ENCODE measurements around the gene ZNF441.

The ZNF441 gene

GRCh38 chr19:11766597-11767591, at the start of gene ZNF441:
Gene ZNF441, plus strand, starts transcription at chr19:11767000. Its CDS starts 194 bp downstream, at chr19:11767194.
- Histone ChIP-seq H3K9ac (ENCODE audit: low read length) (peak within 1 kb of the TSS; percentile 29), H3K27ac (ENCODE audit: low read depth, low read length) (no peak within 1 kb of the TSS), H3K36me3 (ENCODE audit: control insufficient read depth, insufficient read depth, low read length) (no peaks in the 10 kb centered on the region), H3K9me3 (ENCODE audit: control insufficient read depth, insufficient read depth, low read depth, low read length) (peaks cover 40% of the 10 kb centered on the region), H3K27me3 (ENCODE audit: control insufficient read depth, insufficient read depth, low read length) (peaks cover 9% of the 10 kb centered on the region), H3K4me3 (ENCODE audit: low read depth, low read length) (peak within 1 kb of the TSS; percentile 60), H3K4me1 (ENCODE audit: control insufficient read depth, insufficient read depth, low read length) (no peaks in the 10 kb centered on the region)

GRCh38 chr19:11721681-11722080, 45.1 kb upstream of the ZNF441 start:
- H3K4me1 ChIP-seq (ENCODE audit: control insufficient read depth, insufficient read depth, low read length): no peaks in the 10 kb centered on the region
- H3K36me3 ChIP-seq (ENCODE audit: control insufficient read depth, insufficient read depth, low read length): peaks cover 41% of the 10 kb centered on the region
- H3K9me3 ChIP-seq (ENCODE audit: control insufficient read depth, insufficient read depth, low read depth, low read length): peaks cover 60% of the 10 kb centered on the region
- no peaks in the 10 kb centered on the region for H3K27me3 ChIP-seq (ENCODE audit: control insufficient read depth, insufficient read depth, low read length)
- no peak overlapping the region for H3K27ac ChIP-seq (ENCODE audit: low read depth, low read length)
- no peak overlapping the region for H3K4me3 ChIP-seq (ENCODE audit: low read depth, low read length)
- no peak overlapping the region for H3K9ac ChIP-seq (ENCODE audit: low read length)

GRCh38 chr19:11722414-11722813, 44.4 kb upstream of the ZNF441 start:
- no peaks in the 10 kb centered on the region for H3K4me1 ChIP-seq (ENCODE audit: control insufficient read depth, insufficient read depth, low read length)
- H3K4me3 ChIP-seq (ENCODE audit: low read depth, low read length): no peak overlapping the region
- H3K27me3 ChIP-seq (ENCODE audit: control insufficient read depth, insufficient read depth, low read length): no peaks in the 10 kb centered on the region
- peaks cover 41% of the 10 kb centered on the region for H3K36me3 ChIP-seq (ENCODE audit: control insufficient read depth, insufficient read depth, low read length)
- peaks cover 57% of the 10 kb centered on the region for H3K9me3 ChIP-seq (ENCODE audit: control insufficient read depth, insufficient read depth, low read depth, low read length)
- H3K9ac ChIP-seq (ENCODE audit: low read length): no peak overlapping the region
- H3K27ac ChIP-seq (ENCODE audit: low read depth, low read length): no peak overlapping the region

GRCh38 chr19:11729586-11729985, 37.2 kb upstream of the ZNF441 start:
- Histone ChIP-seq H3K4me1 (ENCODE audit: control insufficient read depth, insufficient read depth, low read length) (0 out of 2 replicates have a peak, but pooled peaks cover 5% of the 10 kb centered on the region), H3K4me3 (ENCODE audit: low read depth, low read length) (no peak overlapping the region), H3K9me3 (ENCODE audit: control insufficient read depth, insufficient read depth, low read depth, low read length) (peaks cover 11% of the 10 kb centered on the region; the same call in 1 of the 2 replicates), H3K9ac (ENCODE audit: low read length) (no peak overlapping the region), H3K36me3 (ENCODE audit: control insufficient read depth, insufficient read depth, low read length) (peaks cover 7% of the 10 kb centered on the region), H3K27me3 (ENCODE audit: control insufficient read depth, insufficient read depth, low read length) (no peaks in the 10 kb centered on the region), H3K27ac (ENCODE audit: low read depth, low read length) (no peak overlapping the region)

GRCh38 chr19:11735375-11735774, 31.4 kb upstream of the ZNF441 start:
- Histone ChIP-seq H3K27ac (ENCODE audit: low read depth, low read length) (no peak overlapping the region), H3K4me3 (ENCODE audit: low read depth, low read length) (no peak overlapping the region), H3K27me3 (ENCODE audit: control insufficient read depth, insufficient read depth, low read length) (peaks cover 10% of the 10 kb centered on the region), H3K9ac (ENCODE audit: low read length) (no peak overlapping the region), H3K36me3 (ENCODE audit: control insufficient read depth, insufficient read depth, low read length) (no peaks in the 10 kb centered on the region), H3K9me3 (ENCODE audit: control insufficient read depth, insufficient read depth, low read depth, low read length) (no peaks in the 10 kb centered on the region), H3K4me1 (ENCODE audit: control insufficient read depth, insufficient read depth, low read length) (peaks cover 10% of the 10 kb centered on the region; the same call in 1 of the 2 replicates)

- no peak overlapping the region for H3K27ac ChIP-seq (ENCODE audit: low read depth, low read length)
- H3K9ac ChIP-seq (ENCODE audit: low read length): no peak overlapping the region
- peaks cover 10% of the 10 kb centered on the region for H3K27me3 ChIP-seq (ENCODE audit: control insufficient read depth, insufficient read depth, low read length)
- H3K4me1 ChIP-seq (ENCODE audit: control insufficient read depth, insufficient read depth, low read length): peaks cover 10% of the 10 kb centered on the region; the same call in 1 of the 2 replicates
- no peaks in the 10 kb centered on the region for H3K36me3 ChIP-seq (ENCODE audit: control insufficient read depth, insufficient read depth, low read length)
- no peaks in the 10 kb centered on the region for H3K9me3 ChIP-seq (ENCODE audit: control insufficient read depth, insufficient read depth, low read depth, low read length)
- H3K4me3 ChIP-seq (ENCODE audit: low read depth, low read length): no peak overlapping the region
These were observed 30.1 kb upstream of the ZNF441 start for GRCh38 chr19:11736696-11737095.

GRCh38 chr19:11737964-11738745, 28.6 kb upstream of the ZNF441 start:
- no peaks in the 10 kb centered on the region for H3K36me3 ChIP-seq (ENCODE audit: control insufficient read depth, insufficient read depth, low read length)
- H3K9me3 ChIP-seq (ENCODE audit: control insufficient read depth, insufficient read depth, low read depth, low read length): no peaks in the 10 kb centered on the region
- peak overlapping the region; percentile 75 for H3K9ac ChIP-seq (ENCODE audit: low read length)
- no peak overlapping the region for H3K27ac ChIP-seq (ENCODE audit: low read depth, low read length)
- peak overlapping the region; percentile 91 for H3K4me3 ChIP-seq (ENCODE audit: low read depth, low read length)
- peaks cover 7% of the 10 kb centered on the region; the same call in 1 of the 2 replicates for H3K4me1 ChIP-seq (ENCODE audit: control insufficient read depth, insufficient read depth, low read length)
- peaks cover 15% of the 10 kb centered on the region for H3K27me3 ChIP-seq (ENCODE audit: control insufficient read depth, insufficient read depth, low read length)

GRCh38 chr19:11738746-11739620, 27.8 kb upstream of the ZNF441 start, which contains the start of gene ZNF823:
Gene ZNF823, minus strand, starts transcription at chr19:11738946. Its CDS starts 127 bp downstream, at chr19:11738819.
- Histone ChIP-seq H3K9ac (ENCODE audit: low read length) (peak within 1 kb of the TSS; percentile 75), H3K27ac (ENCODE audit: low read depth, low read length) (peak within 1 kb of the TSS; percentile 44; the same call in 1 of the 2 replicates), H3K9me3 (ENCODE audit: control insufficient read depth, insufficient read depth, low read depth, low read length) (no peaks in the 10 kb centered on the region), H3K4me1 (ENCODE audit: control insufficient read depth, insufficient read depth, low read length) (peaks cover 5% of the 10 kb centered on the region; the same call in 1 of the 2 replicates), H3K4me3 (ENCODE audit: low read depth, low read length) (peak within 1 kb of the TSS; percentile 91), H3K27me3 (ENCODE audit: control insufficient read depth, insufficient read depth, low read length) (peaks cover 15% of the 10 kb centered on the region), H3K36me3 (ENCODE audit: control insufficient read depth, insufficient read depth, low read length) (no peaks in the 10 kb centered on the region)

- Histone ChIP-seq H3K9me3 (ENCODE audit: control insufficient read depth, insufficient read depth, low read depth, low read length) (peaks cover 13% of the 10 kb centered on the region), H3K27ac (ENCODE audit: low read depth, low read length) (no peak overlapping the region), H3K4me3 (ENCODE audit: low read depth, low read length) (no peak overlapping the region)
These were observed 20.9 kb upstream of the ZNF441 start for GRCh38 chr19:11745869-11746268.

GRCh38 chr19:11747277-11747676, 19.5 kb upstream of the ZNF441 start:
- Histone ChIP-seq H3K9me3 (ENCODE audit: control insufficient read depth, insufficient read depth, low read depth, low read length) (peaks cover 19% of the 10 kb centered on the region), H3K4me1 (ENCODE audit: control insufficient read depth, insufficient read depth, low read length) (no peaks in the 10 kb centered on the region), H3K27me3 (ENCODE audit: control insufficient read depth, insufficient read depth, low read length) (no peaks in the 10 kb centered on the region), H3K36me3 (ENCODE audit: control insufficient read depth, insufficient read depth, low read length) (no peaks in the 10 kb centered on the region), H3K9ac (ENCODE audit: low read length) (no peak overlapping the region), H3K4me3 (ENCODE audit: low read depth, low read length) (no peak overlapping the region), H3K27ac (ENCODE audit: low read depth, low read length) (no peak overlapping the region)

More at GRCh38 chr19:11745869-11746268, 20.9 kb upstream of the ZNF441 start:
- Histone ChIP-seq H3K4me1 (ENCODE audit: control insufficient read depth, insufficient read depth, low read length) (no peaks in the 10 kb centered on the region), H3K9ac (ENCODE audit: low read length) (no peak overlapping the region), H3K27me3 (ENCODE audit: control insufficient read depth, insufficient read depth, low read length) (peaks cover 5% of the 10 kb centered on the region; the same call in 1 of the 2 replicates), H3K36me3 (ENCODE audit: control insufficient read depth, insufficient read depth, low read length) (no peaks in the 10 kb centered on the region)
